Suprapubic skin (tissue), 4 donors: Measurements from ENCODE around the gene FAM193A. TPM values are rescaled to one million over a fixed set of nuclear protein-coding genes. Genes with fewer than 3 reads are reported as not detected.
"Not testable (repeated sequence)": the region's sequence is repeated elsewhere in the genome, so short reads cannot be mapped to it uniquely, and the experiment has no call there.

Experiments used
- DNase-seq, 2 donors: peaks; one replicate each; pipeline ENCODE4 v3.0.0-alpha.2; 2019; ENCODE audit warnings: low spot score in 2 of 2
- H3K27ac ChIP-seq: fragments of 200-600 bp; sonication (generic); one replicate; pipeline ENCODE4 v1.5.1; 2019
- H3K27me3 ChIP-seq: fragments of 200-600 bp; sonication (generic); one replicate; pipeline ENCODE4 v1.5.1; 2019
- H3K36me3 ChIP-seq: fragments of 200-600 bp; sonication (generic); one replicate; pipeline ENCODE4 v1.5.1; 2019
- H3K4me1 ChIP-seq: fragments of 200-600 bp; sonication (generic); one replicate; pipeline ENCODE4 v1.5.1; 2019
- H3K4me3 ChIP-seq: fragments of 200-600 bp; sonication (generic); one replicate; pipeline ENCODE4 v1.5.1; 2019; ENCODE audit warnings: mild to moderate bottlenecking
- H3K9me3 ChIP-seq: fragments of 200-600 bp; sonication (generic); one replicate; pipeline ENCODE4 v1.5.1; 2019
- CTCF ChIP-seq, 2 donors: fragments of 200-600 bp in 1 of 2; fragments of 450-650 bp in 1 of 2; sonication (generic) in 1 of 2; IDR thresholded peaks; one replicate each; pipeline ENCODE4 v1.5.1; 2016 to 2019; ENCODE audit warnings: antibody characterized with exemption in 2 of 2, mild to moderate bottlenecking in 1 of 2, moderate library complexity in 1 of 2
- EP300 ChIP-seq: sonication (generic); formaldehyde crosslinking; IDR thresholded peaks from one replicate; pipeline ENCODE4 v1.6.1; 2017; ENCODE audit warnings: antibody characterized with exemption
- POLR2A ChIP-seq, 2 donors: fragments of 450-650 bp; IDR thresholded peaks; one replicate each; pipeline ENCODE4 v1.6.1; 2017; ENCODE audit warnings: antibody characterized with exemption in 2 of 2, mild to moderate bottlenecking in 2 of 2, moderate library complexity in 2 of 2
- POLR2AphosphoS5 ChIP-seq, 3 donors: sonication (generic); formaldehyde crosslinking; IDR thresholded peaks; one replicate each; pipeline ENCODE4 v1.6.1; 2017; ENCODE audit warnings: antibody characterized with exemption in 3 of 3
- WGBS: methylation state at CpG from one replicate; pipeline ENCODE4 v1.1.5; 2018; 5-methylcytosine and 5-hydroxymethylcytosine counted together
- total RNA-seq, 4 donors: library from RNA; depleted of rRNA; stranded (reverse); fragments of >200 nt; gene quantifications; one replicate each; pipeline ENCODE4 v1.1.0, GENCODE V29; 2016

Gene FAM193A
- total RNA-seq, 4 donors from 2014 or later, result 23.6 to 45.0 (median 29.3) TPM

- 66% methylated on average over 1 of the region's 1 CpG for WGBS
- Histone ChIP-seq H3K4me3 (no peak overlapping the region), H3K27me3 (no peaks in the 10 kb centered on the region), H3K9me3 (no peaks in the 10 kb centered on the region), H3K27ac (no peak overlapping the region), H3K36me3 (peaks cover 67% of the 10 kb centered on the region), H3K4me1 (no peaks in the 10 kb centered on the region)
- TF ChIP-seq EP300 (no peak), POLR2AphosphoS5 (IDR thresholded peaks at IDR 0.05) (no peak), POLR2A (IDR thresholded peaks at IDR 0.05) (no peak), CTCF (IDR thresholded peaks at IDR 0.05) (no peak)
- no peak for DNase-seq
Observed at GRCh38 chr4:2673157-2673556, 136.7 kb downstream of the FAM193A start.

GRCh38 chr4:2679762-2680161, 143.3 kb downstream of the FAM193A start:
- H3K4me1 ChIP-seq, DNase-seq, H3K4me3 ChIP-seq, H3K27ac ChIP-seq, H3K27me3 ChIP-seq, H3K9me3 ChIP-seq: not testable (repeated sequence)
- 91% methylated on average over 6 of the region's 6 CpGs for whole genome bisulfite sequencing
- peaks cover 41% of the 10 kb centered on the region for H3K36me3 ChIP-seq

GRCh38 chr4:2684486-2684885, 148.0 kb downstream of the FAM193A start:
- Histone ChIP-seq H3K4me3 (no peak overlapping the region), H3K4me1 (no peaks in the 10 kb centered on the region), H3K9me3 (no peaks in the 10 kb centered on the region), H3K27me3 (no peaks in the 10 kb centered on the region), H3K36me3 (peaks cover 63% of the 10 kb centered on the region), H3K27ac (no peak overlapping the region)
- no peak for DNase-seq
- TF ChIP-seq POLR2AphosphoS5 (IDR thresholded peaks at IDR 0.05) (no peak), POLR2A (IDR thresholded peaks at IDR 0.05) (no peak), CTCF (IDR thresholded peaks at IDR 0.05) (no peak), EP300 (no peak)
- 97% methylated on average over 9 of the region's 9 CpGs for WGBS

- Histone ChIP-seq H3K4me1 (no peaks in the 10 kb centered on the region), H3K36me3 (peaks cover 69% of the 10 kb centered on the region), H3K9me3 (no peaks in the 10 kb centered on the region), H3K27ac (no peak overlapping the region), H3K4me3 (no peak overlapping the region), H3K27me3 (no peaks in the 10 kb centered on the region)
- DNase-seq, result no peak
- TF ChIP-seq POLR2AphosphoS5 (IDR thresholded peaks at IDR 0.05) (no peak), POLR2A (IDR thresholded peaks at IDR 0.05) (no peak), EP300 (no peak), CTCF (IDR thresholded peaks at IDR 0.05) (no peak)
- WGBS, result 92% methylated on average over 8 of the region's 8 CpGs
Observed at GRCh38 chr4:2685541-2685940, 149.1 kb downstream of the FAM193A start.

GRCh38 chr4:2686379-2687265, 150.2 kb downstream of the FAM193A start:
- no peak overlapping the region for H3K27ac ChIP-seq
- H3K36me3 ChIP-seq, result peaks cover 75% of the 10 kb centered on the region
- 87% methylated on average over 13 of the region's 13 CpGs for WGBS
- no peaks in the 10 kb centered on the region for H3K27me3 ChIP-seq
- DNase-seq, result no peak
- H3K4me1 ChIP-seq, result no peaks in the 10 kb centered on the region
- TF ChIP-seq POLR2AphosphoS5 (IDR thresholded peaks at IDR 0.05) (no peak), CTCF (IDR thresholded peaks at IDR 0.05) (no peak), POLR2A (IDR thresholded peaks at IDR 0.05) (no peak), EP300 (no peak)
- no peak overlapping the region for H3K4me3 ChIP-seq
- no peaks in the 10 kb centered on the region for H3K9me3 ChIP-seq
